ENCODE results near the gene GTPBP3.

GTPBP3 gene

GRCh38 chr19:17334414-17335409, 2.6 kb upstream of the GTPBP3 start, which contains the start of gene ANO8:
Gene ANO8 (minus strand): TSS chr19:17334855. CDS start chr19:17334670, 185 bp downstream.
- peak within 1 kb of the TSS; percentile 71 for H3K4me3 ChIP-seq (ENCODE audit: low read depth, low read length)
- TF ChIP-seq CTCF (IDR thresholded peaks at IDR 0.05; ENCODE audit: insufficient read depth, low read length, missing control alignments): no peak
- peak; percentile 93 for DNase-seq (ENCODE audit: low read depth, low spot score)
- POLR2A ChIA-PET: interaction anchor here (1.0 to 1.4 kb wide), 3 partner anchors 9 to 85 kb away, joined by 3 to 4 read pairs (median 4); partner anchors contain the start of genes DDA1 and MVB12A
- CTCF ChIA-PET: interaction anchor here (1.2 to 2.0 kb wide), 10 partner anchors 11 to 131 kb away, joined by 4 to 12 read pairs (median 5); partner anchors contain the start of gene MRPL34

GRCh38 chr19:17335575-17335974, 1.8 kb upstream of the GTPBP3 start:
- no peak for TF ChIP-seq CTCF (IDR thresholded peaks at IDR 0.05; ENCODE audit: insufficient read depth, low read length, missing control alignments)
- ChIA-PET POLR2A (interaction anchor here (1.1 to 1.4 kb wide), 2 partner anchors 26 to 84 kb away, joined by 4 read pairs; partner anchors contain the start of genes DDA1 and MVB12A), CTCF (interaction anchor here (1.3 to 2.0 kb wide), 9 partner anchors 10 to 130 kb away, joined by 4 to 12 read pairs (median 5); partner anchors contain the start of gene MRPL34)
- DNase-seq (ENCODE audit: low read depth, low spot score): no peak
- no peak overlapping the region for H3K4me3 ChIP-seq (ENCODE audit: low read depth, low read length)

- TF ChIP-seq CTCF (IDR thresholded peaks at IDR 0.05; ENCODE audit: insufficient read depth, low read length, missing control alignments): no peak
- ChIA-PET CTCF (interaction anchor here (1.3 kb wide), 1 partner anchor 47 kb away, joined by 4 read pairs; no protein-coding TSS in a partner anchor), POLR2A (interaction anchor here (0.5 to 0.8 kb wide), 2 partner anchors 15 to 131 kb away, joined by 3 to 4 read pairs; no protein-coding TSS in a partner anchor)
- H3K4me3 ChIP-seq (ENCODE audit: low read depth, low read length): peak overlapping the region; percentile 86
- no peak for DNase-seq (ENCODE audit: low read depth, low spot score)
Measured at GRCh38 chr19:17337675-17338432, 501 bp downstream of the GTPBP3 start.

- CTCF ChIA-PET: interaction anchor here (0.9 to 1.3 kb wide), 2 partner anchors 17 to 46 kb away, joined by 3 to 4 read pairs; no protein-coding TSS in a partner anchor
- DNase-seq (ENCODE audit: low read depth, low spot score): no peak
- no peak for TF ChIP-seq CTCF (IDR thresholded peaks at IDR 0.05; ENCODE audit: insufficient read depth, low read length, missing control alignments)
- peak overlapping the region; percentile 86 for H3K4me3 ChIP-seq (ENCODE audit: low read depth, low read length)
- POLR2A ChIA-PET: interaction anchor here (0.5 to 0.8 kb wide), 2 partner anchors 15 to 130 kb away, joined by 3 to 4 read pairs; no protein-coding TSS in a partner anchor
Measured at GRCh38 chr19:17338433-17339078, 1.2 kb downstream of the GTPBP3 start.

DNA sequence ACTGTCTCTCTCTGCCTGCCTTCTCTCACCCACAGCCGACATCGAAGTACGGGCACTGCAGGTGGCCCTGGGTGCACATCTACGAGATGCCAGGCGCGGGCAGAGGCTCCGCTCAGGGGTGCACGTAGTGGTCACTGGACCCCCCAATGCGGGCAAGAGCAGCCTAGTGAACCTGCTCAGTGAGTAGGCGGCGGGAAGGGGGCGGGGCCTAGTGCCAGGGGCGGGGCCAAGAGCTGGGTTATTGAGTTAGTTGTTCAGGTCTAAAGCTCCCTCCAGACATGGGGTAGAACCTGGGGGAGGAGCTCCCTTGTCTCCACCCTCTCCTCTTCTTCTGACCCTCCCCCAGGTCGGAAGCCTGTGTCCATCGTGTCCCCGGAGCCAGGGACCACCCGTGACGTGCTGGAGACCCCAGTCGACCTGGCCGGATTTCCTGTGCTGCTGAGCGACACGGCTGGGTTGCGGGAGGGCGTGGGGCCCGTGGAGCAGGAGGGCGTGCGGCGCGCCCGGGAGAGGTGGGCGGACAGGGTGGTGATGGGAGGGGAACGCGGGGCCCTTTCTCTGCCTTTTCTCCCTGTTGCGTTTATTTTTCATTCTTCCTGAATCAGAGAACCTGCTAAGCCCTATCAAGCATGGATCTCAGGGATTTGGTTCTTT, 1.9 kb downstream of the GTPBP3 start:
- no peak overlapping the region for H3K4me3 ChIP-seq (ENCODE audit: low read depth, low read length)
- no peak for DNase-seq (ENCODE audit: low read depth, low spot score)
- TF ChIP-seq CTCF (IDR thresholded peaks at IDR 0.05; ENCODE audit: insufficient read depth, low read length, missing control alignments): no peak
- ChIA-PET CTCF (interaction anchor here (0.9 kb wide), 1 partner anchor 16 kb away, joined by 3 read pairs; no protein-coding TSS in a partner anchor), POLR2A (no interaction called here)
